GM21381 (cell line): ENCODE data around the gene ANKRD24.
"Not testable (repeated sequence)": the region's sequence is repeated elsewhere in the genome, so short reads cannot be mapped to it uniquely, and the experiment has no call there.

Experiments used
- ATAC-seq: cut with Tn5 transposase; IDR thresholded peaks from one replicate; pipeline ENCODE4 v1.9.1; 2021; ENCODE audit warnings: mild to moderate bottlenecking, moderate library complexity; ENCODE audit not compliant: unreplicated experiment

The ANKRD24 gene

GRCh38 chr19:4173479-4174212, 8.8 kb upstream of the ANKRD24 start:
- no peak for ATAC-seq

- ATAC-seq: no peak
Measured at GRCh38 chr19:4174213-4174894, 8.1 kb upstream of the ANKRD24 start.

GRCh38 chr19:4174895-4175668, 7.4 kb upstream of the ANKRD24 start:
- ATAC-seq: no peak

GRCh38 chr19:4175669-4175931, 6.9 kb upstream of the ANKRD24 start:
- no peak for ATAC-seq

- ATAC-seq: no peak
Measured at GRCh38 chr19:4177146-4177545, 5.3 kb upstream of the ANKRD24 start.

GRCh38 chr19:4178990-4179389, 3.5 kb upstream of the ANKRD24 start:
- ATAC-seq: no peak

GRCh38 chr19:4181053-4181508, 1.4 kb upstream of the ANKRD24 start:
- no peak for ATAC-seq

- no peak for ATAC-seq
Measured at GRCh38 chr19:4183967-4184717, 1.7 kb downstream of the ANKRD24 start.

- no peak for ATAC-seq
Measured at GRCh38 chr19:4184718-4185352, 2.3 kb downstream of the ANKRD24 start.

- ATAC-seq: no peak
Measured at GRCh38 chr19:4185413-4186086, 3.1 kb downstream of the ANKRD24 start.

- no peak for ATAC-seq
Measured at GRCh38 chr19:4186087-4186993, 3.9 kb downstream of the ANKRD24 start.

- no peak for ATAC-seq
Measured at GRCh38 chr19:4187313-4188122, 5.0 kb downstream of the ANKRD24 start.

- no peak for ATAC-seq
Measured at GRCh38 chr19:4189641-4190040, 7.2 kb downstream of the ANKRD24 start.

GRCh38 chr19:4192537-4192936, 10.0 kb downstream of the ANKRD24 start:
- ATAC-seq: not testable (repeated sequence)

GRCh38 chr19:4194353-4194752, 11.9 kb downstream of the ANKRD24 start:
- ATAC-seq: no peak

- ATAC-seq: no peak
Measured at GRCh38 chr19:4196009-4196408, 13.5 kb downstream of the ANKRD24 start.

- no peak for ATAC-seq
Measured at GRCh38 chr19:4196587-4197148, 14.2 kb downstream of the ANKRD24 start.

GRCh38 chr19:4197228-4197624, 14.7 kb downstream of the ANKRD24 start:
- no peak for ATAC-seq
